HT-29 (cell line): ENCODE measurements around the gene KRTAP10-2. TPM values are rescaled to one million over a fixed set of nuclear protein-coding genes. Genes with fewer than 3 reads are reported as not detected.
"Not testable (repeated sequence)": the region's sequence is repeated elsewhere in the genome, so short reads cannot be mapped to it uniquely, and the experiment has no call there.

Experiments
- DNase-seq: peaks from one replicate; pipeline ENCODE4 v3.0.0-alpha.2; 2015; ENCODE audit warnings: low spot score
- total RNA-seq: library from RNA; depleted of rRNA; stranded (reverse); fragments of >200 nt; shearing (Covaris generic); gene quantifications from 2 replicates; pipeline ENCODE4 v1.2.3, GENCODE V29; 2014

The KRTAP10-2 gene
- total RNA-seq, 1 experiment from 2014 or later = not detected

DNA sequence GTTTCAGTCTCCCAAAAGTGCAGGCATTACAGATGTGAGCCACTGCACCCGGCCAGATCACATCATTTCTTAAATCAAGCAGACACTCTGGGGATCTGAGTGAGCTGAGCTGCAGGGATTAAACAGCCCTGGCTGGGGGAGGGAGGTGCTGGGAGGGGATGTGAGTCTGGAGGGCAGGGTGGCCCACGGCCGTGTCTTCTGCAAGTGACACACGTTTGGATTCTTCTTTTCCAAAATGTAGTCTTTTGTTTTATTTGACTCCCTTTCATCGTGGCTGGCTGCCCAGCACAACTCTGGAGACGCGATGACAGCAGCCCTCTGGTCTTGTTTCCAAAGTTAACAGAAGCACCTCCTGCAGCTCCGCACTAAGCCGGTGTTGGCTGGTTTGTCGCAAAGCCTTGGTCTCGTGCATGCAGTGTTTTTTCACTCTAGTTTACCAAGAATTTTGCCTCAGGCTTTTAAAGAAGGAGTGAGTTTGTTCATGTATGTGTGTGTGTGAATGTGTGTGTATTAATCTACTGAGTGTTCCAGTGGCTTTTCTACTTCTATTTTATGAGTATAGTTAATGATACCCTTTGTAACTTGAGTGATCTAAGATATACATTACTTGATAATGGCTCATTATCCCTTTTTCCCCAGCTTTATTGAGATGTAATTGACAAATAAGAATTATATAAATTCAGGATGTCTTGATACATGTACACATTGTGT lies 31.9 kb upstream of the KRTAP10-2 start:
- no peak for DNase-seq

DNA sequence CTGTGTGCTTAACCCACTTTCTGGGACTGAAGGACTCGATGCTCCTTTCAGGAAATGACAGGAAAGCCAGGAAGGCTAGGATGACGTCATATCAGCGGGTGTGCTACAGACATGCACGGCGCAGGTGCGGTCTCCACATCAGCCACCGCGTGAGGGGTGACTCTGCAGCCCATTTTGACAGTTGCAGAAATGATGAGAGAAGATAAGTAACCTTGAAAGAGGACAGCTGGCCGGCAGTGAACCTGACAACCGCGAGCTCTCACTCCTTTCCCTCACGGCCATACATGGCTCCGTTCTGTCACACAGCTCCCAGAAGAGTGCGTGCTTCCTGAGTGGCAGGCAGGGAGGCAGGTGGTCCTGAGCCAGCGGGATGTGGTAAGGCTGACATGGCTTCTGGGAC lies 30.8 kb upstream of the KRTAP10-2 start:
- DNase-seq = no peak

DNA sequence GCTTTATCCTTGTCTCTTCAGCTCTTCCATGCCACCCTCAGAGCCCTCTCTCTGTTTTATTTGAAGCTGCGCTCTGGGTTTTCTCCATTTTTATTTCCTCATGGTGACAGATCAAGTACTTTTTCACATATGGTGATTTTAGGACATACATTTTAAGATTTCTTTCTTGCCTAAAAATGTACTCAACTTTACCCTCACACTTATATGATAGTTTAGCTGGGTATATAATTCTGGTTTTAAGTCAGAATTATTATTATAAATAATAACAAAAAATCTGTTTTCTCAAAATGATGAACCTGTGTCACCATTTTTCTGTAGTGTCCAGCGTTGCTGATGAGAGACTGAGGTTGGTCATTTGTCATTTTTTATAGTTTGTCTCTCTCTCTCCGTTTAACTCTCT lies 29.9 kb upstream of the KRTAP10-2 start:
- no peak for DNase-seq

DNA sequence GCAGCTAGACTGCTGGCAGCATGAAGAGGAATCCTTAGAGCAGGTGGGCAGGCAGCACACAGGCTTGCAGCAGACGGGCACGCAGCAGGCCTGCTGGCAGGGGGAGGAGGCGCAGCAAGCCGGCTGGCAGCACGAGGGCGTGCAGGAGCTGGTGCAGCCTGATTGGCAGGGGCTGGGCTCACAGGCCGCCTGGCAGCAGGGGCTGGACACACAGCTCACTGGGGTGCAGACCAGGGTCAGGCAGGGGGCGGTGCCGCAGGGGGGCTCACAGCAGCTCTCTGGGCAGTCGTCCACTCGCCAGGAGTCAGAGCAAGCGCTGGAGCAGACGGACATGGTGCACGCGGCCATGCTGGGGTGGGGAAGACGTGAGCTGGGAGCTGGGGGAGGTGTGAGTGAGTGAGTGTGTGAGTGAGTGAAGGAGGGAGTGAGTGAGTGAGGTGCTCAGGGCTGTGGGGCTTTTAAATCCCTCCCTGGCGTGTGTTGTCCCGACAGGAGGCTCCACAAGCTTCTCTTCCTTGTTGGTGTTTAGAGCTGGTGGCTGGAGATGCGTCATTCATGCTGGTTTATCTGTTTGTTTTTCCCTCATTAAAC lies 29.0 kb upstream of the KRTAP10-2 start, which contains the start of gene KRTAP10-5:
KRTAP10-5 (minus strand) TSS at position 374 of the 591 bp plus-strand sequence; CDS start at position 348, 26 bp downstream.
- not testable (repeated sequence) for DNase-seq

DNA sequence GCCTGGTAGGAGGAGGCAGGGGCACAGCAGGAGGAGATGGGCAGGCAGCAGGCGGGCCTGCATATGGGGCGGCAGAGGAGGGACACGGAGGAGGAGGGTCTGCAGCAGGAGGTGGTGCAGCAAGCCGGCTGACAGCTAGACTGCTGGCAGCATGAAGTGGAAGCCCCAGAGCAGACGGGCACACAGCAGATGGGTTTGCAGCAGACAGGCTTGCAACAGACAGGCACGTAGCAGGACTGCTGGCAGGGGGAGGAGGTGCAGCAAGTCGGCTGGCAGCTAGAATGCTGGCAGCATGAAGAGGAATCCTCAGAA lies 28.5 kb upstream of the KRTAP10-2 start:
- no peak for DNase-seq

DNA sequence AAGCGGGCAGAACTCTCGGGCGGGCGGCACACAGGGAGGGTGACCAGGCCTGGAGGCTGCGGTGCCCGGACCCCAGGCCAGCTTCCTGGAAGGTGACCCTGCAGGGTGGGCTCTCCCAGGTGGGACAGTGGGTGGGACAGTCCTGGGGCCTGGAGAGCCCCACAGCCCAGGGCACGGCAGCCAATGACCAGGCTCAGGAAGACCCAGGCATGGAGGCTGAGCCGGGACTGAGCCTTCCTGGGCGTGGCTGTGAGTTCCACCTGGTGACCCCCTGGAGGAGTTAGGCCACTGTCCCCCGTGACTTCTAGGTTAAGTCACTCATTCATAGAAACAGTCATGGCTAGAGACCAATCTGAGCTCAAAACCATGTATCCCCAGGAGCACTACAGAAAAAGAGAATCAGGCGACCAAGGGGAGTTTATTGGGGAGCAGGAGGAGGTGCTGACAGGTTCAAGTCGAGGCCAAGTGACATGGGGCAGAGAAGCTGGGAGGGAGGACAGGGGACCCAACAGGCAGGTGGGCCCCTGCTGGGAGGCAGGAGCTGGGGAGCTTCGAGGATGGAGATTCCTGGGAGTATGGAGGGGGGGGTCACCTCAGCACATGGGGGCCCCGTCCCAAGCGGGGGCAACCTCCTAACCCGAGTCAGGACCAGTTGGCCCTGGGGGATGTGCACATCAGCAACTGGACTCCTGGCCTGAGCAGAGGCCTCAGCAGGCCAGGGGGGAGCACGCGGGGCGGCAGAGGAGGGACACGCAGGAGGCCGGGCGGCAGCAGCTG lies 27.9 kb upstream of the KRTAP10-2 start:
- no peak for DNase-seq

DNA sequence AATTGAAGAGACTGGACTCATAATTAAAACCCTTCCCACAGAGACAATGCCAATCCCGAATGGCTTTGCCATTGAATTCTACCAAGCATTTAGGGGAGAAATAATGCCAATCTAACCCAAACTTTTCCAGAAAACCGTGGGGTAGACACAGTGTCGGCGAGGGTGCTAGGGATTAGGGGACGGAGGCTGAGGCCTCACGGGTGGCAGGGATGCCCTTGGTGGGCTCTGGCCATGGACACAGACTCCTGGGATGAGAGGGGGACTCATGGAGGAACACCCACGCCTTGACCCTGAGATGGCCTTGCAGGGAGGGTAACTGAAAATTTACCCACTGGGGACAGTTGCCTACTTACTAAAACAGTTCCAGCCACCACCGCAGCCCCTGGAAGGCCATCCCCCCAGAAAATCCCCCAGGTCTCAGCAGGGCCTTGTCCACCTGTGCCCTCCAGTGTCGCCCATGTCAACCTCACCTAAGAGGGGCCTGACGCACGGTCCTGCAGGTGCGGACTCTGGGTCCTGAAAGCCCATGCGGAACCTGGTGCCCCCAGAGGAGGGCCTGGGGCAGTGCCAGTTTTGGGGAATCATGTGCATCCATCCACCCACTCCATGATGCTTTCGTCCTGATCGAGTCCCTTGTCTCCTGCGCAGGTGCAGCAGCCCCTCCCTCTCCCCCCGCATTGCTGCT lies 27.2 kb upstream of the KRTAP10-2 start:
- DNase-seq = no peak

DNA sequence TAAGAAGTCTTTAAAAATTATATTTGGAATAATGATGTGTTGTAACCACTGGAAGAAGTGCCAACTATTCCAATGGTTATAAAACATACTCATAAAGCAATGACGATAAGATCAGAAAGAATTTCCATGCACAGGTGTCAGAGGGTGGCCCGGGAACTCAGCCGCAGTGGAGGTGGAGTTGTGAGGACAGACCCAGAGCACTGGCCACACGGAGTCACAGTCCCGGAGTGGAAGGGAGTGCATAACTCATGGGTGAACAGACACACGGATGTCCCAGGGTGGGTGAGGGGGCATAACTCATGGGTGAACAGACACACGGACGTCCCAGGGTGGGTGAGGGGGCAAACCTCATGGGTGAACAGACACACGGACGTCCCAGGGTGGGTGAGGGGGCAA lies 24.7 kb upstream of the KRTAP10-2 start:
- no peak for DNase-seq

DNA sequence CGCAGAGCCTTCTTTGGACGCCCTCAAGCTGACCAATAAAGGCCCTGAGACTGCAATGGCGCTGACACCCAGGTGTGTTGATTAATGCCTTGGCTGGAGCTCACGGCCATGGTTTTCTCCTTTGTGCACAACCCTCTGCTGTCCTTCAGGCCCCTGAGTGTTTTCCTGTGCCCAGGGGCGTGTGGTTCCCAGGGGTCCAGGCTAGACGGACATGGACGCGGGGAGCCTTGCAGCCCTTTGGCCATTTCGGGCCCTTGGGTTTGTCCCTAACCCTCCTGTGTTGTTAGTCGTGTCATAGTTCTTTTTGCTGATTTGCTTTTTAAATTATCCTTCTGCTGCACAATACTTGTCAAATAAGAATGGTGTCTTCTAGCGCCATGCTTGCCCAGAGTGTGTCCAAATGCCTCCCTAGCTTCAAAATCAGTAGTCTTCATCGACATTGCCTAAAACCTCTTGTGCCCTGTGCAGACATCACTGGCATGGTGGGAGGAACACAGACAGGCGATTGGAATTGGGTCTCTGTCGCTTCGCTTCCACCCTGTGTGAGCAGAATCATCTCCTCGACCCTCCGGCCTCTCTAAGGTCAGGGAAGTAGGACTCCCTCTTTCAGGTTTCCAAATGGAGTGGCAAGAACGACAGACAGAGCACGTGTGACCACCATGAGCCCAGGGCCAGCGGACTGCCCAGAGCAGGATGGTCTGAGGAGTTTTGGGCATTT lies 24.2 kb upstream of the KRTAP10-2 start:
- no peak for DNase-seq

DNA sequence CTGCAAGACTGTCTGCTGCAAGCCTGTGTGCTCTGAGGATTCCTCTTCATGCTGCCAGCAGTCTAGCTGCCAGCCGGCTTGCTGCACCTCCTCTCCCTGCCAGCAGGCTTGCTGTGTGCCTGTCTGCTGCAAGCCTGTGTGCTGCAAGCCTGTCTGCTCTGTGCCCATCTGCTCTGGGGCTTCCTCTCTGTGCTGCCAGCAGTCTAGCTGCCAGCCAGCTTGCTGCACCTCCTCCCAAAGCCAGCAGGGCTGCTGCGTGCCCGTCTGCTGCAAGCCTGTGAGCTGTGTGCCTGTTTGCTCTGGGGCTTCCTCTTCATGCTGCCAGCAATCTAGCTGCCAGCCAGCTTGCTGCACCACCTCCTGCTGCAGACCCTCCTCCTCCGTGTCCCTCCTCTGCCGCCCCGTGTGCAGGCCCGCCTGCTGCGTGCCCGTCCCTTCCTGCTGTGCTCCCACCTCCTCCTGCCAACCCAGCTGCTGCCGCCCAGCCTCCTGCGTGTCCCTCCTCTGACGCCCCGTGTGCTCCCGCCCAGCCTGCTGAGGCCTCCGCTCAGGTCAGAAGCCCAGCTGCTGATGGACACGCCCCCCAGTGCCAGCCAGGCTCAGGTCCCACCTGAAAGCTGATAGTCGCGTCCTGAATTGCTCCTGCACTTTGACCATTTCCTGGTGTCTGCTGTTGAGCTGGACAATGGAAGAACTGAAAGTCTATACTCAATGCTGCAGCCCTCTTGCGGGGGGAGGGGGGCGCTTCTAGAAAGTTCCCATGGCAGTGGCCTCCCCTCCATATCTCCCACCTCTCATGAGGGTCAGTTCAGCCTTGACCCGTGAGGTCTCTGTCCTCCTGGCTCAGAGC lies 23.4 kb upstream of the KRTAP10-2 start:
- DNase-seq = peak; percentile 2

DNA sequence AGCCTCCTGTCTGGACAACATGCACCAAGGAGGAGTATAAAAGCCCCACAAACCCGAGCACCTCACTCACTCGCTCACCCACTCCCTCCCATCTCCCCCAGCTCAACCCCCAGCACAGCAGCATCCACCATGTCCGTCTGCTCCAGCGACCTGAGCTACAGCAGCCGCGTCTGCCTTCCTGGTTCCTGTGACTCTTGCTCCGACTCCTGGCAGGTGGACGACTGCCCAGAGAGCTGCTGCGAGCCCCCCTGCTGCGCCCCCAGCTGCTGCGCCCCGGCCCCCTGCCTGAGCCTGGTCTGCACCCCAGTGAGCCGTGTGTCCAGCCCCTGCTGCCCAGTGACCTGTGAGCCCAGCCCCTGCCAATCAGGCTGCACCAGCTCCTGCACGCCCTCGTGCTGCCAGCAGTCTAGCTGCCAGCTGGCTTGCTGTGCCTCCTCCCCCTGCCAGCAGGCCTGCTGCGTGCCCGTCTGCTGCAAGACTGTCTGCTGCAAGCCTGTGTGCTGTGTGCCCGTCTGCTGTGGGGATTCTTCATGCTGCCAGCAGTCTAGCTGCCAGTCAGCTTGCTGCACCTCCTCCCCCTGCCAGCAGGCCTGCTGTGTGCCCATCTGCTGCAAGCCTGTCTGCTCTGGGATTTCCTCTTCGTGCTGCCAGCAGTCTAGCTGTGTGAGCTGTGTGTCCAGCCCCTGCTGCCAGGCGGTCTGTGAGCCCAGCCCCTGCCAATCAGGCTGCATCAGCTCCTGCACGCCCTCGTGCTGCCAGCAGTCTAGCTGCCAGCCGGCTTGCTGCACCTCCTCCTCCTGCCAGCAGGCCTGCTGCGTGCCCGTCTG lies 22.5 kb upstream of the KRTAP10-2 start, which contains the start of gene KRTAP10-4:
KRTAP10-4 (plus strand) TSS at position 100 of the 827 bp plus-strand sequence; CDS start at position 130, 30 bp downstream.
- DNase-seq = not testable (repeated sequence)

DNA sequence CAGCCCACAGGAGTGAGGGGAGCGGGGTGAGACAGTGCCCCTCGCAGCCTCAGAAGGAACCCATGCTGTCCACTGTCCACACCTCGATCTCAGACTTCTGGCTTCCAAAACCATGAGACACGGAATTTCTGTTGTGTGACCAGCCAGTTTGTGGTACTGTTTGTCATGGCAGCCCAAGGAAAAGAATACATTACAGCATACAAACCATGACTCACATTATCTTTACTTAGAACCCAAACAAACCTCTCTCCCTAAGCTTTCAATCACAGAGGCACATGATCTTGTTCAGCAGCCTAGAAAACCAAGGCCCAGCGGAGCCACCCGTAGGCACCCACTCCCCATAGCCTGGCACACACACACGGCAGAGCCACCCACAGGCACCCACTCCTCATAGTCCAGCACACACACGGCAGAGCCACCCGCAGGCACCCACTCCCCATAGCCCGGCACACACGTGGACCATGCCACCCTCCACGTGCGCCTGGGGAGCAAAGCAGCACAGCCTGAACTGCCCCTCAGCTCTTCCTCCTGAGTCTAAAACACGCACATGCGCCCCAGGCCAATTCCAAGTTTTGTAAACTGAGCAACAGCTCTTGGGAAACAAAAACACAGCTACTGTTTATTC lies 21.8 kb upstream of the KRTAP10-2 start:
- no peak for DNase-seq

DNA sequence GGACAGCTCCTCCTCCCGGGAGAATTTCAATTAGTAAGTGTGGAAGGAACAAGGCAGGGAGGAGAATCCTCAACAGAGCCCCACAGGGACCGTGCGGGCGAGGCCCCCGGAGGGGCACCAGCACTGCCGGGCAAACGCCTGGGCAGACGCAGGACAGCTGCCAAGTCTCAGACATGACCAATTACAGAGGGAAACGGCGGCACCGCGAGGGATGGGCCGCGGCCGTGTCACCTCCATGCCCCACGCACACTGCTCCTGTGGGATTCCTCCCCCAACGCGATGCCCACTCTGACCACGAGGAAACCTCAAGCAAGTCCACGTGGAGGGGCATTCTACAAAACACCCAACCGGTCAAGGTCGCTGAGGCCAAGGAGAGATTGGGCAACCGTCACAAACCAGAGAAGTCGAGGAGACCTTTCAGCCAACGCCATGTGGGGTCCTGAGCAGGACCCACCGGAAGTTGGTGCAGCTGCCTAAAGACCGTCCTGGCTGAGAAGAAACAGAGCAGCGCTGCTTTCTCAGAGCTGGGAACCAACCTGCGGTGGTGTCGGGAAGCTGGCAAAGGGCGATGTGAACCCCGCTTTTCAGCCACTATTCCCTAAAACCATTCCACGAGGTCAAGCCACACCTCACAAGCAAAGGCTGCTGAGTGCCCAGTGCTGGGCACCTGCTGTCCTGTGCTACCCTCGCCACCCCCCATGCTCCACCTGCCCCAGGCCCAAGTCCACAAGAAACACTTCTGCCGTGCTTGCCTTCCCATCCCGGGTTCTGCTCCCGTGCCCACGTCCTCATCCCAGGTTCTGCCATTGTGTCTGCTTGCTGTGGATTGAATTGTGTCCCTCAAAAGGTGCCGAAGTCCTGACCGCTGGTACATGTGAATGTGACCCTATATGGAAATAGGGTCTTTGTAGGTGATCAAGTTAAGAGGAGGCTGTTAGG lies 20.8 kb upstream of the KRTAP10-2 start:
- no peak for DNase-seq

DNA sequence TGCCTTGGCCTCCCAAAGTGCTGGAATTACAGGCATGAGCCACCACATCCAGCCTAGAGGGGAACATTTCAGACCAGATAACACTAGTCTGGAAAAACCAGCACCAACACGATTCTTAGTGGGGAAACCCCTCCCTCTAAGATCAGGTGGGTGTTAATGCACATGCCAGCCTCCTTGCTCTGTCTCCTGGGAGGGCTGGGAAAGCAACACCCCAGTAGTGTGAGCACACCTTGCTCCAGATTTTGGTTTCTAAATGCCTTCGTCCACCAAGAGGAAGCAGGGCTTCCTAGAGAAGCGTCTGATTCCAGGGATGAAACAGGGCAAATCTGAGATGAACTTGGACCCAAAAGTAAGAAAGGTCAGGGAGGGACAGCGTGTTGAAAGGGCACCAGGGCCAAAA lies 20.0 kb upstream of the KRTAP10-2 start:
- no peak for DNase-seq

DNA sequence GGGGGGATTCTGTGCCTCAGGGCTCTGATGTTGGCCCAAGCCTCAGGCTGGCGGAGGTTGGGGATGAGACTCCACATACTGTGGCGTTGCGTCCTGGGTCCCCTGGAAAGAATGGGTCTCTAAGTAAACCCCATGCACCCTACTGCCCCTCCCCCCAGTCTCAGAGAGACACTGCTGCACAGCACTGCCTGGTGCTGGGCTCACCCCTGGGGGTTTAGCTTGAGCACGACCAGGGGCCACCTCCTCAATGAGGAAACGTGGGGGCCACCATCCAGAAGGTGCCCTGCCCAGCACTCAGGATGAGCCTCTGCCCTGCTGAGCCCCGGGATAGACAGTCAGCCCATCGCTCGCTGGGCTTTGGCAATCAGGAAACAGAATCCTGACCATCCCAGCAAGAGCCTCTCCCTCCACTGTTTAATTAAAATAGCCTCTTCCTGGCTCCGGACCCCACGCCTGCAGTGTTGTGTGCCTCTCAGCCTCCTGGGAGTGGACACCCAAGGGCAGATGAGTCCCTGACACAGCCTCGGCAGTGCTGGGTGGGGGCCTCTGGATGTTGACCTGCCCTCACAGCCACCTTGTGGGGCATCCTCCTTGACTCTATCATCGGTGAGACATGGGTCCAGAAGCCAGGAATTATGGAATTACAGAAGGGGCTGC lies 18.7 kb upstream of the KRTAP10-2 start:
- DNase-seq = no peak

DNA sequence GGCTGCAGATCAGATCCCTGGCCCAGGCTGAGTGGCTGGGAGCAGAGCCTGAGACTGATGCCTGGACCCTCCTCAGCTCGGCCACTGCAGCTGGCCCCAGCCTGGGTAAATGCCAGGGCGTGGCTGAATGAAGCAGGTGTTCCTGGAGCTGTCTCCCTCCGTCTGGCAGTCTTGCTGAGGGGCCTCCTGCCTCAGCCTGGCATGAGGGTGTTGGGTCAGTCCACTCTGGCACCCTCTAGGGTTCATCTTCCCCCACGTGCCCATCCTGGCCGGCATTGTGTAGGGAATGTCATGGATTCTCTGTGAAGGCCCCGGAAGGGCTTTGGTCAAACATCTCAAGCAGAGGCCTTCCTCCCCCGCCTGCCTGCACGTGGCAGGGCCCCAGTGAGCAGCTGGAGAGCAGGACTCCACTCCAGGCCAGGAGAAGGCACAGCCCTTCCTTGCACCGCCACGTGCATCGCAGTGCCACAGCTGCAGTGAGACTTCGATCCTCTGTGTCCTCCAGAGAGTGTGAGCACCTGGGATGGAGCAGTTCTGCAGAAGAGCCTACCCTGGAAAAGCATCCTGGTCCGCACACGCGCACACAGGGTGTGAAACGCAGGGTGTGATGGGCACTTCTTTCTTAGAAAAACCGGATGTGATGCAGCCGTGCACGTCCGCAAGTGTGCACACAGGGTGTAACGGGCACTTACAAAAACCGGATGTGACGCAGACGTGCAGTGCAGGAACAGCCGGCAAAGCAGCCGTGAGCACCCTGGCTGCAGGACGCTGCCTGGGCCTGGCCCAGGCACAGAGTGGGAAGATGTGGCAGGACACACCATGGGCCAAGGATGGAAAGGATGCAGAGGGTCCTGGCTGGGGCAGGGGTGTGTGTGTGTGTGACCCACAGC lies 17.6 kb upstream of the KRTAP10-2 start:
- no peak for DNase-seq
